ENCODE results near the gene PYGM.

GRCh38 chr11:64791781-64792291 is 32.1 kb upstream of the PYGM start:
- TF ChIP-seq CTCF (IDR thresholded peaks at IDR 0.05; ENCODE audit: insufficient read depth, low read length, poor library complexity, severe bottlenecking) (no peak), EZH2phosphoT487 (conservative IDR thresholded peaks at IDR 0.05; ENCODE audit: low read length) (no peak)
